HL-60 (cell line): Measurements from ENCODE around the gene ANKS6.

Experiments used
- CTCF ChIP-seq: IDR thresholded peaks from one replicate; pipeline ENCODE4 v1.5.1; 2011; ENCODE audit warnings: low read length, control low read depth, inconsistent platforms; ENCODE audit not compliant: insufficient read depth
- GABPA ChIP-seq: IDR thresholded peaks from 2 replicates; pipeline ENCODE4 v1.6.1; 2012; ENCODE audit warnings: low read depth
- POLR2AphosphoS5 ChIP-seq: IDR thresholded peaks from 2 replicates; pipeline ENCODE4 v1.6.1; 2012; ENCODE audit warnings: low read depth
- REST ChIP-seq: IDR thresholded peaks from 2 replicates; pipeline ENCODE4 v1.6.1; 2012; ENCODE audit warnings: low read depth; ENCODE audit not compliant: insufficient replicate concordance
- SPI1 ChIP-seq: IDR thresholded peaks from 2 replicates; pipeline ENCODE4 v1.6.1; 2012; ENCODE audit warnings: low read depth, mild to moderate bottlenecking, borderline replicate concordance

- TF ChIP-seq CTCF, result no peak
- no peak for TF ChIP-seq POLR2AphosphoS5
- TF ChIP-seq SPI1, result no peak
- no peak for TF ChIP-seq REST
- no peak for TF ChIP-seq GABPA
Observed at GRCh38 chr9:98831696-98832095, 35.3 kb upstream of the ANKS6 start.
